ENCODE results near the gene PLA1A.

Gene PLA1A

DNA sequence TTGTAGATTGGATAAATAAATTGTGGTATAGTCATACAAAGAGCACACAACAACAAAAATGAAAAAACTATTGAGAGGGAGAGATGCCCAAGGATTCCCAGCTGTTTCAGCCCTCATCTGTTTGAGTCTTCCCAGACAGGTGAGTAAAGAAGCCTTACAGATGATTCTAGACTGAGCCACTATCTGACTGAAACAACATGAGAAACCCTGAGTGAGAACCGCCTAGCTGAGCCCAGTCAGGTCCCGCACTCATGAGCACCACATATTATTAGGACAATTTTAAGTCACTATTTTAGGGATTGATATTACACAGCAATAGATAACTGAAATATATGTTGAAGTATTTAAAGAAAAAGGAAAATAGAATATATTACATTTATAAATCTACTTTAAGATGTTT lies 43.7 kb downstream of the PLA1A start:
- DNase-seq: no peak

DNA sequence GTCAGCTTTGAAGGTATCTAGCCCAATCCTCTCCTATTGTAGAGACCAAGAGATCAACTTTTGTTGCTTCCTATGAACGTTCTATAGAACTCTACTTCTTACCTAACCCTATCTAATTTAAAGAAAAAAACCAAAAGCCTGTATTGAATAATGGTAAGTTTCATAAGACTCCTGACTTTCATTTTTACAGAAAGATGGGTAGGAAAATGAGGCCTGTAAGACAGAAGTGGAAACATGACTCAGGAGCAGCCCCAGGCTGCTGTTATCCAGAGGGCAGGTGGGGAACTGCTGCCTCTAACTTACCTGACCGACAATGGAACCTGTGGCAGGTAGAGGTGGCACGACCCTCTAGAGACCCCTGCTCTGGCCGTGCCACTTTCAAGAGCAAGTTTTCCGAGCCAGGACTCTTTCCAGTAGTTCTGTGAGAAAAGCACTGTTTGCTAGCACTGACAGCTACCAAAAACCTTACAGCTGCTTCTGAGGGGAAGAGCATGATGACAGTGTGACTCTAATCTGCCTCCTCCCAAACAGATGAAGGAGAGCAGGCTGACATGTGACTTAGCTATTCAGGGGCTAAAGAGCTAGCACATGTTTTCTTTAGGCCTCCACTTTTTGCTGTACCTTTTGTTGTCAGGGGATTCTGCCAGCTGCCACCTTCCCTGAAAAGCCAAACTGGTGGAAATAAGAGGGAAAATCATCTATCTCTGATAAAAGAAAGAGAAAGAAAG lies 45.2 kb downstream of the PLA1A start:
- peak; percentile 66 for DNase-seq

DNA sequence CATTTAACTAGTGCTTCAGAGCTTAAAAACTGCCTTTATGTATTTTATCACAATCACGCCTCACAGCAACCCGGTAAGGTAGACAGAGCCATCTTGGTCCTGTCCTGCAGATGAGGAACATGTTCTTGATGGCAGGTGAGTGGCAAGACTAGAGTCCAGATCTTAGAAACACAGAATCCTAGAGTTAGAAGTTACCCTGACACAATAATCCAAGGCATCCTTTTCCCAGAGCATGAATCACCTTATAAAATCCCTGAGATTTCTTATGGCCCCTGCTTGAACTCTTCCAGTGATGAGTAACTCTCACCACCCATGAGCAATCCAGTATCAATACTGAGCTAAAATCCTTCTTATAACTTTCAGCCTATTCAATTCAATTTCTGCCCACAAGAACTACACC lies 45.8 kb downstream of the PLA1A start:
- peak; percentile 60 for DNase-seq

- DNase-seq: no peak
Measured at GRCh38 chr3:119644481-119644880, 46.8 kb downstream of the PLA1A start.

DNA sequence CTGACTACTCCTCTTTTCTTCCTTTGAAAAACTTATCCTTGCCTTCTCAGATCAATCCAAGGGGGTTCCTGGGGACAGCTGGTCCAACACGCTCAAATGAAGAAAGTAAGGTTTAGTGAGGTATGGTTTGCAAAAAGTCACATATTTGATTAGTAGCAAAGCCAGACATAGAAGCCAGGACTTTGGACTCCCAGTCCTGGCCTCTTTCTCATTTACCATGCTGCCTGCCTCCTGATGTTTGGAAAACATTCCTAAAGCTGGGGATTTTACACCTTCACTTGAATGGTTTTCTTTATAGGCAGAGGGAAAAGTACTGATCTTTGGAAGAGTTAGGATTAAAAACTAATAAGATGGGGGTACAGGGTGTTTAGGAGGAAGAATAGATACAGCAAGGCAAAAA lies 48.1 kb downstream of the PLA1A start:
- DNase-seq: no peak

GRCh38 chr3:119647171-119647570 lies 49.5 kb downstream of the PLA1A start:
- no peak for DNase-seq

DNA sequence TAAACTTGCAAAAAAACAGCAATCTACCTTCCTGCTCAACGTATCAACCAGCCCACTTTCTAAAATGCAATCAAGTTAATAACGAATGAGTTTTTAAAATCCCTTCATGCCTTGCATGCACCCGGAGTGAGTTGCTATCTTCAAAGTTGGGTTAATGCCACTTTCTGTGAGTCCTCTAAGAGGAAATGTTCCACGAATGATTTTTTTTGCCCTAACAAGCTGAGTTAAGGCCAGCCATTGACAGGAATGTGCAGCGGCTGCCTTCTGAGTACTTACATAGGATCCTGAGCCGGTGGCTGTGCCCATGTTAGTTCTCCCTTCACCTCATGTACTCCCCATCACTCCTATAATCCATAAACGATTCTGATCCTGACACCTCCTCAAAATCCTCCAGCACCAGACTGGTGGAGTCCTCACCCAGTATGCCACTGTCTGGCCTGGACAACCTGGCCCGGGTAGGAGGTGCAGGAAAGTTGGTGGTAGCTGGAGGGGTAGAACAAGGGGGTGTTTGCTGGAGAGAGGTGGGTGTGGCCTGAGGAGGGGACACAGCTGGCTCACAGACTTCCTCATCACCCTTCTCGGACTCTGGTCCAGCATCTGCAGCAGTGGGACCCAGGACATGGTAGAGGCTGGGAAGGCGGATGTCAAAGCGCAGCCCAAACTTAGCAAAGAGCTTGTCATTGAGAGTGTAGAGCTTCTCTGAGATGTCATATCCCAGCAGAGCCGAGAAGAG lies 50.3 kb downstream of the PLA1A start:
- no peak for DNase-seq

- peak; percentile 58 for DNase-seq
Measured at GRCh38 chr3:119649761-119650160, 52.1 kb downstream of the PLA1A start.

DNA sequence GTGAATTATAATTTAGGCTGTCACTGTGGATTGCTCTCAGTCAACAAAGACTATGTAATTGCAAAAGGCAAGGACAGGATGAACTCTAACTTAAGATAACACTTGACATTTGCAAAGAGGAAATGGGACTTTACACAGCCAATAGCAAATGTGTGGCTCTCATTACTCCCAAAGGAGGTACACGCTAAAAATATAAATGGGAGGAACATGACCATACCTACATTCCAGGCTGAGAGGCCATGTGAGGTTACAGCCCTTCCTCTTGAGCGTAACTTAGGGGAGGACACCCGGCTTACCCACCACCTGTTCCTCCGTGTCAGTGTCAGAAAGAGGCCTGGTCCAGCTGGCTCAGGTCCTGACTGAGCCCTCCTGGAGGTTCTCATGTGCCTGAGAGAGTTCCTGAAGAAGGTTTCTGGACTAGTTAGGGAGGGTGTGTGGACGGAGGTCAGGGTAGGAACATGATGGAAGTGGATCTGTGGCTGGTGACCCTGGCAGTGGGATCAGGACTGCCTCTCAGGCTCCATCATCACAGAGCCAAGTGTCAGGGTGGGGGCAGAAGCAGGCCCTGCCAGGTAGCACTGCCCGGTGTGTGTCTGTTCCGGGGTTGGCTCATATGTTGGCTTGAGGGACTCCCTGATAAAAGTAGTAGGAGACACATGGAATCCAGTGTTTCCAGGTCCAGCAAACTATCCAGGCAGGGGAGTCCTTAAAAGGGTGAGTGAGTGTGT lies 54.8 kb downstream of the PLA1A start:
- peak; percentile 28 for DNase-seq

DNA sequence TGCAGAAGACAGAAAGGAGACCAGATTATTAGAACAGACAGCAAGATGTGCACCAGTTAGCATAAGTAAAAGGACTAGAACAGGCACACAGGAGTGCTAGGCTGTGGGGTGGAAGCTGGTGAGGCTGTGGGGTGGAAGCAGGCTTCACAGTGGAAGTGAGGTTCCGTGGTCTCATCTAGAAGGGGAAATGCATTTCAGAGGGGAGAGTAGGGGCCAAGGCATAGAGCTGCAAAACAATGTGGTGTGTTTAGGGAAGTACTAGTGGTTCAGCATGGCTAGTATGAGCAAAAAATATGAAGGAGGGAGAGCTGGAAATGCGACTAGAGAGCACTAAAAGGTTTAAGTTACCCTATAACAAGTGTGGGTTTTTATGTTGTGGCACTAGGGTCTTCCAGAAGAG lies 56.2 kb downstream of the PLA1A start:
- DNase-seq: no peak

GRCh38 chr3:119657887-119658702 lies 60.4 kb downstream of the PLA1A start:
- DNase-seq: peak; percentile 78

DNA sequence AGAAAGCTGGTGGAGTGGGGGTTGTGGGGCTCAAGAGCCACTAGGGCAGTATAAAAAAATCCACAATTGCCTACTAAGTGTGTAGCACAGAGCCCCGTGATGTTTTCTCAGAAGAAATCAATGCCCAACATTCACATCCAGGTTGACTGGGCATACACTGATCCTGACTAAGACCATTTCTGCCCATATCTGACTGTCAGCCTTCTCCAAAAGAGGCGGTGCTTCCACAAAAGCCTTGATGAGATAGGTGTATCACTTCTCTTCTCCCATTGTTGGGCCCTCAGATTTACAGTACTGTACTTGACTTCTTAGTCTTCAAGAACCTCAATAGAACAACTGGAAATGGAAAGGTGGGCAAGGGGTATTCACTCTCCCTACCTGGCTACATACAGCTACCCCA lies 61.3 kb downstream of the PLA1A start:
- no peak for DNase-seq

DNA sequence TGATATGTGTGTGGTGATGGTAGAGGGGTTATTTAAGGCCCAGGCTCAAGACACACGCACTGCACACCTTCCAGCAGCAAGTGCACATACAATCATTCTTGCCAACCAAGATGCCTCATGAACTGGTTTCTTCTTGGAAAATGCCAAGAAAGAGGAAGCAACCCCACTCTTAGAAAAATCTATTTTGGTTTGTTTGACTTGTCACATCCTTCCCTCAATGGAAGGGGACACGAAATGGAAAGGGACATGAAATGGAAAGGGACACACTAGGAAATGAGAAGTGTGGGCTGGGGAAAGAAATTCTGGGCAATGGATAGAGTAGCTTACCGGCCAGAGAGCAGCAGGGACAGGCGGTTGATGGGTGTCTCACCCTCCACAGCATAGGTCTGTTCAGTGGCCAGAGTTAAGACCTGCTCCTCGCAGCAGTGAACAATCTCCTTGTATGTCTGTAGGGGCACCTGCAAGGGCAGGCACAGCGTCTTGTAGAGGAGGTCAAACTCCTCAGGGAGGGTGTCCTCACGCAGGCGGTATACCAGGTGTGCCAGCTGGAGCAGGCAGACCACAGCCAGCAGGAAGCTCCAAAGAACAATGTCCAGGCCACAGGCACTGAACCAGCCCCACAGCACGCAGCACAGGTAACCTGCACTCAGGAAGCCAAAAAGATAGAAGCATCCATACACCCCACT lies 62.1 kb downstream of the PLA1A start:
- peak; percentile 79 for DNase-seq

GRCh38 chr3:119660474-119661440 lies 63.1 kb downstream of the PLA1A start, which contains the start of gene POPDC2:
Gene POPDC2, minus strand, starts transcription at chr3:119660589. Its CDS starts 166 bp downstream, at chr3:119660423.
- DNase-seq: no peak

DNA sequence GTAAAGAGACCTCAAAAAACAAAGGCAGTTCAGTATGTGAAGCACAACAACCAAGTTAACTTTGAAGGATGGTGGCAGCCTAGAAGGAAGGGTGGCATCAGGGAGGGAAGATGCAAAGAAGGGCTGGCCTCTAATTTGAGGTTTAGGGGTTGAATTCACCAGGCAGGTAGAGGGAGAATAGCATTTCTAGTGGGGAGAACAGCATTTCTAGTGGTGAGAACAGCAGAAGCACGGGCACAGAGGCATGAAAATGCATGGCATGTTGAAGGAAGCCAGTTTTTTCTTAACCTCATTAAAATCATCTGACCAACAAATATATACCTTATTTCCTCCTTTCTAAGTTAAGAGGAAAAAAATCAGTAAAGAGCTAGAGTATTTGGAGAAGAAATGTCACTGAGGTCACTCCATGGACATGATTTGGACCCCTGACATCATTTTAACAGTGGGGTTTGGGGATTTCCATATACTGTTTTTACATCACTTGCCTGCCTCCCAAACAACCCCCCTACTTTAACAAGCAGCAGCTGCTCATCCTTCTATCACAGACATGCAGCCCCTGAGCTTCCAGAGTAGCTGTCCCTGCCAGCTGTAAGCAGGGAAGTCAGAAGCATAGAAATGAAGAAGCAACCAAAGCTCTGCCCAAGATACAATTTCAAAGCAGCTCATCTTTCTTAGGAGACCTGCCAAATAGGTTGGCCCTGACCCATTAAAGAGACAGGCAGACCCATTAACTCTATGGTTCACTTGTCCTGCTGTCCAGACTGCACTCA lies 65.1 kb downstream of the PLA1A start:
- no peak for DNase-seq

GRCh38 chr3:119663885-119664284 lies 66.2 kb downstream of the PLA1A start:
- no peak for DNase-seq

GRCh38 chr3:119664370-119664769 lies 66.7 kb downstream of the PLA1A start:
- DNase-seq: peak; percentile 37

DNA sequence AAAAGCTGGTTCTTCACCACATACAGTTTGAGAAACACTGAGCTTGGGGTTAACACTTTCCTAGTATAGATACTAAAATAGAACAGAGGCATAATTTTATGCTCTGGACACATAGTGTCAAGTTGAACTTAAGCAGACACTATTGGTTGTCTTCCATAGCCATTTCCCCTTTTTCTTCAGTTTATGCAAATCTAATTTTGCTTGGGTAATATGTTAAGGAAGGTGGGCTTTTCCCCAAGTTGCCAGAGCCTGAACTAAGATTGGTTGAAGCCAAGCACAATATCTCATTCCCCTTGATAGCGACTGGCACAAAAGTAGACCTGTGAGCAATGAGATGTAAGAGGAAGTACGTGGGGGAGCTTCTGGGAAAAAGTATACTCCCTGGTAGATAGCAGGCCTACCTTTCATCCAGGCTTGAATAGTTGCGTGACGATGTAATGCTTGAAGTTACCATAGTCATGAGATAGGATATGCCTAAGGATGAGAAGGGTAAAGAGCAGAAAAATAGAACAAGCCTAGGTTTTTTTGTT lies 67.2 kb downstream of the PLA1A start:
- peak; percentile 98 for DNase-seq

DNA sequence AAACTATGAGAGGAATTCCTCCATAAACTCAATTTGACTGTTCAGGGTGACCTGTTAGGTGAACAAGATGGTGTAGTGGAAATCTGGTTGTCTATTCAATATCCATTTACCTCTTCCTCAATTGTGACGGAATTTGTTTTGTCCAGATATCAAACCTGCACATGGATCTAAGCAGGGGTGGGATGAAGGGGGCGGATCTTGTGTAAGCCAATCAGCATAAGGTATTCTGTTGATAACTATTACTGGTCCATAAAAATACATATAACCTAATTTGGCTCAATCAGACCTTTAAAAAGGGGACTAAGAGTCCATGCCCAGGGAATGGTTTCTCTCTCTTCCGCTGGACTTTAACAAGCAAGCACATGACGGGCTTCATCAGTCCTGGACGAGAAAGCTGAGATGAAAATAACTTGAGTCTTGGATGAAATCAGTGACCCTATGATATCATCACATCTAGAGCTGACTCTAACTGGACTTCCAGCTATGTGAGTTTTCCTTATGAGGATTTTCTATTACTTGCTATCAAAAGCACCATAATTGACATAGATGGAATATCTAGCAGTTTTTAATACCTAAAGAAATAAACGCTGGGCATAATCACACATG lies 68.4 kb downstream of the PLA1A start:
- DNase-seq: no peak
